IMR-90 (cell line): Measurements from ENCODE around the gene CPEB2. TPM values are rescaled to one million over a fixed set of nuclear protein-coding genes. Genes with fewer than 3 reads are reported as not detected.

ENCODE experiments used
- ATAC-seq: fragments of 200-7000 bp; cut with Tn5 transposase; 2 replicates; pipeline ENCODE4 v1.9.1; 2020; ENCODE audit warnings: low read depth, mild to moderate bottlenecking, moderate library complexity
- BruUV-seq: library from RNA; stranded (reverse); fragments of 400-500 nt; replicated peaks from 2 replicates; lab custom pipeline; 2021; lab: Mats Ljungman, UMichigan
- CTCF ChIA-PET: fragments of 300-600 bp; formaldehyde crosslinking; extraction: SDS; loops from one replicate; lab custom pipeline; 2021; ENCODE audit warnings: antibody characterized with exemption; lab: Yijun Ruan, JAX
- POLR2A ChIA-PET: fragments of 300-600 bp; sonication (Branson Sonifier 250); formaldehyde crosslinking; loops from one replicate; lab custom pipeline; 2022; ENCODE audit warnings: antibody characterized with exemption; ENCODE audit not compliant: unreplicated experiment; lab: Charles Lee
- DNase-seq: peaks from one replicate; pipeline ENCODE4 v3.0.0; 2013
- H2AFZ ChIP-seq: replicated peaks from 2 replicates; pipeline ENCODE3; 2013; ENCODE audit warnings: low read length, mild to moderate bottlenecking; ENCODE audit not compliant: poor library complexity
- H2AK5ac ChIP-seq: 2 replicates; pipeline ENCODE4 v1.6.1; 2013; ENCODE audit warnings: low read depth, low read length, inconsistent platforms
- H2AK9ac ChIP-seq: replicated peaks from 2 replicates; pipeline ENCODE3; 2013; ENCODE audit warnings: mild to moderate bottlenecking, low read depth, low read length, moderate library complexity; ENCODE audit not compliant: poor library complexity
- H2BK120ac ChIP-seq: 2 replicates; pipeline ENCODE4 v1.6.1; 2013; ENCODE audit warnings: low read depth, low read length, inconsistent platforms
- H2BK15ac ChIP-seq: 3 replicates; pipeline ENCODE4 v1.6.1; 2013; ENCODE audit warnings: low read depth, low read length, inconsistent platforms
- H2BK20ac ChIP-seq: 2 replicates; pipeline ENCODE4 v1.6.1; 2013; ENCODE audit warnings: low read depth, mild to moderate bottlenecking, inconsistent platforms, low read length, moderate library complexity
- H2BK5ac ChIP-seq: 2 replicates; pipeline ENCODE4 v1.6.1; 2013; ENCODE audit warnings: mild to moderate bottlenecking, low read depth, low read length, inconsistent platforms; ENCODE audit not compliant: poor library complexity, severe bottlenecking
- H3K14ac ChIP-seq: replicated peaks from 2 replicates; pipeline ENCODE4 v1.6.1; 2013; ENCODE audit warnings: low read depth, low read length, inconsistent platforms
- H3K18ac ChIP-seq: 2 replicates; pipeline ENCODE4 v1.6.1; 2013; ENCODE audit warnings: low read depth, low read length, control low read depth
- H3K23ac ChIP-seq: 2 replicates; pipeline ENCODE4 v1.6.1; 2013; ENCODE audit warnings: low read depth, low read length, inconsistent platforms
- H3K27ac ChIP-seq: 2 replicates; pipeline ENCODE4 v1.5.1; 2013; ENCODE audit warnings: mild to moderate bottlenecking, control low read depth, low read length; ENCODE audit not compliant: insufficient read depth
- H3K27me3 ChIP-seq: 2 replicates; pipeline ENCODE4 v1.6.1; 2013; ENCODE audit warnings: low read length; ENCODE audit not compliant: control insufficient read depth, insufficient read depth
- H3K36me3 ChIP-seq: 2 replicates; pipeline ENCODE4 v1.6.1; 2013; ENCODE audit warnings: low read length, mixed read lengths; ENCODE audit not compliant: control insufficient read depth, insufficient read depth
- H3K4ac ChIP-seq: 2 replicates; pipeline ENCODE4 v1.6.1; 2013; ENCODE audit warnings: low read depth, low read length, inconsistent platforms
- H3K4me1 ChIP-seq: 2 replicates; pipeline ENCODE4 v1.6.1; 2013; ENCODE audit warnings: low read length, mixed read lengths; ENCODE audit not compliant: control insufficient read depth, insufficient read depth
- H3K4me2 ChIP-seq: 2 replicates; pipeline ENCODE4 v1.6.1; 2013; ENCODE audit warnings: low read depth, mild to moderate bottlenecking, control low read depth, low read length, moderate library complexity
- H3K4me3 ChIP-seq: 2 replicates; pipeline ENCODE4 v1.5.1; 2013; ENCODE audit warnings: low read depth, mild to moderate bottlenecking, control low read depth, low read length, moderate library complexity; ENCODE audit not compliant: insufficient read depth
- H3K56ac ChIP-seq: 2 replicates; pipeline ENCODE4 v1.6.1; 2013; ENCODE audit warnings: low read length, inconsistent platforms; ENCODE audit not compliant: insufficient read depth; ENCODE audit errors: extremely low read depth
- H3K79me1 ChIP-seq, 2 experiments: 2 replicates each; pipeline ENCODE4 v1.6.1; 2013; ENCODE audit warnings: low read length in 2 of 2, inconsistent platforms in 1 of 2, low read depth in 1 of 2
- H3K9ac ChIP-seq: 2 replicates; pipeline ENCODE4 v1.6.1; 2013; ENCODE audit warnings: low read depth, low read length, control low read depth
- H3K9me1 ChIP-seq: 2 replicates; pipeline ENCODE4 v1.6.1; 2013; ENCODE audit warnings: low read length, inconsistent platforms; ENCODE audit not compliant: insufficient read depth
- H3K9me3 ChIP-seq: 2 replicates; pipeline ENCODE4 v1.6.1; 2013; ENCODE audit warnings: low read length; ENCODE audit not compliant: control insufficient read depth, insufficient read depth
- H4K20me1 ChIP-seq: 2 replicates; pipeline ENCODE4 v1.6.1; 2013; ENCODE audit warnings: low read length, inconsistent platforms; ENCODE audit not compliant: insufficient read depth
- H4K5ac ChIP-seq: 2 replicates; pipeline ENCODE4 v1.6.1; 2013; ENCODE audit warnings: mild to moderate bottlenecking, low read depth, low read length, control low read depth
- H4K8ac ChIP-seq, 2 experiments: 2 replicates each; pipeline ENCODE4 v1.6.1; 2013; ENCODE audit warnings: low read depth in 2 of 2, low read length in 2 of 2, control low read depth in 1 of 2, inconsistent platforms in 1 of 2
- H4K91ac ChIP-seq: 2 replicates; pipeline ENCODE4 v1.6.1; 2013; ENCODE audit warnings: low read depth, low read length, inconsistent platforms; ENCODE audit not compliant: insufficient read depth
- BHLHE40 ChIP-seq: fragments of 150-350 bp; IDR thresholded peaks from 2 replicates; pipeline ENCODE4 v1.6.1; 2016; ENCODE audit warnings: mild to moderate bottlenecking, low read depth, low read length
- CEBPB ChIP-seq: IDR thresholded peaks from 2 replicates; pipeline ENCODE4 v1.6.1; 2012; ENCODE audit warnings: low read depth, low read length, improper control_type of control experiment
- CHD1 ChIP-seq: IDR thresholded peaks from 2 replicates; pipeline ENCODE4 v1.6.1; 2012; ENCODE audit warnings: low read depth, low read length, improper control_type of control experiment
- CTCF ChIP-seq: conservative IDR thresholded peaks from 2 replicates; pipeline ENCODE4 v1.5.1; 2012; ENCODE audit warnings: mild to moderate bottlenecking, low read depth, low read length, improper control_type of control experiment
- FOS ChIP-seq: fragments of 150-350 bp; IDR thresholded peaks from 2 replicates; pipeline ENCODE4 v1.6.1; 2016; ENCODE audit warnings: low read depth, low read length
- MAFK ChIP-seq: IDR thresholded peaks from 2 replicates; pipeline ENCODE4 v1.6.1; 2012; ENCODE audit warnings: low read depth, low read length, improper control_type of control experiment
- MAZ ChIP-seq: IDR thresholded peaks from 2 replicates; pipeline ENCODE4 v1.6.1; 2012; ENCODE audit warnings: low read depth, mild to moderate bottlenecking, low read length, improper control_type of control experiment, moderate library complexity, borderline replicate concordance
- MXI1 ChIP-seq: IDR thresholded peaks from 2 replicates; pipeline ENCODE4 v1.6.1; 2012; ENCODE audit warnings: low read depth, mild to moderate bottlenecking, low read length, moderate library complexity, borderline replicate concordance
- NFE2L2 ChIP-seq: fragments of 150-350 bp; IDR thresholded peaks from 2 replicates; pipeline ENCODE4 v1.6.1; 2016; ENCODE audit warnings: low read depth, mild to moderate bottlenecking, low read length
- POLR2A ChIP-seq: IDR thresholded peaks from 2 replicates; pipeline ENCODE4 v1.6.1; 2012; ENCODE audit warnings: mild to moderate bottlenecking, low read depth, low read length
- RAD21 ChIP-seq: IDR thresholded peaks from 2 replicates; pipeline ENCODE4 v1.6.1; 2012; ENCODE audit warnings: low read length, improper control_type of control experiment
- RCOR1 ChIP-seq: IDR thresholded peaks from 2 replicates; pipeline ENCODE4 v1.6.1; 2012; ENCODE audit warnings: mild to moderate bottlenecking, low read length, improper control_type of control experiment; ENCODE audit not compliant: insufficient replicate concordance
- RFX5 ChIP-seq: IDR thresholded peaks from 2 replicates; pipeline ENCODE4 v1.8.0; 2012; ENCODE audit warnings: low read depth, mild to moderate bottlenecking, low read length, moderate library complexity
- SMC3 ChIP-seq: fragments of 150-350 bp; IDR thresholded peaks from 2 replicates; pipeline ENCODE4 v1.6.1; 2016; ENCODE audit warnings: low read depth, mild to moderate bottlenecking, antibody characterized with exemption, low read length, moderate library complexity
- USF2 ChIP-seq: fragments of 150-350 bp; IDR thresholded peaks from 2 replicates; pipeline ENCODE4 v1.6.1; 2017; ENCODE audit warnings: mild to moderate bottlenecking, antibody characterized with exemption, low read length, low read depth
- dilution Hi-C: fragments of 300-500 bp; cut with HindIII; formaldehyde crosslinking; loops from one replicate; pipeline ENCODE4 v1.14.3; 2018; ENCODE audit warnings: low sequenced_read_pairs; ENCODE audit not compliant: unreplicated experiment
- in situ Hi-C: fragments of 300-500 bp; cut with MboI; formaldehyde crosslinking; loops from 3 replicates; pipeline ENCODE4 v1.14.3; 2019; ENCODE audit warnings: low sequenced_read_pairs, inconsistent platforms, mixed read lengths
- intact Hi-C: fragments of 100-400 bp; cut with micrococcal nuclease; formaldehyde crosslinking; loops from 2 replicates; pipeline ENCODE4 v1.10.0; 2022
- polyA plus RNA-seq, 3 experiments: library from polyadenylated mRNA; depleted of rRNA; stranded (reverse); fragments of >200 nt; gene quantifications; 2 replicates each; pipeline ENCODE4 v1.2.3, GENCODE V29; 2012; ENCODE audit warnings: low replicate concordance in 1 of 3
- total RNA-seq: library from RNA; depleted of rRNA; stranded (reverse); fragments of >200 nt; gene quantifications from 2 replicates; pipeline ENCODE4 v1.2.3, GENCODE V29; 2012
- TF ChIP-seq, protein P1 (sequence below): fragments of 150-350 bp; IDR thresholded peaks from 2 replicates; pipeline ENCODE4 v1.6.1; 2016; ENCODE audit warnings: low read depth, mild to moderate bottlenecking, low read length, moderate library complexity, borderline replicate concordance

Gene CPEB2
- total and polyA plus RNA-seq, 2 of the 4 experiments (the other 2 are of a cell fraction) = 10.6 to 12.0 TPM

- Histone ChIP-seq H3K23ac (no peak overlapping the region; the same call in 1 of the 2 replicates), H3K9me3 (no peaks in the 10 kb centered on the region), H3K27me3 (no peaks in the 10 kb centered on the region), H2BK120ac (no peak overlapping the region), H3K9ac (no peak overlapping the region), H3K56ac (no peak overlapping the region), H2AK9ac (no peak overlapping the region), H3K36me3 (peaks cover 13% of the 10 kb centered on the region), H2AFZ (no peak overlapping the region), H3K4me2 (no peak overlapping the region; the same call in 1 of the 2 replicates), H2BK15ac (no peak overlapping the region), H3K14ac (no peak overlapping the region), H2AK5ac (no peak overlapping the region), H3K27ac (no peak overlapping the region), H3K4ac (no peak overlapping the region), H3K4me1 (peaks cover 2% of the 10 kb centered on the region; the same call in 1 of the 2 replicates), H4K20me1 (peaks cover 21% of the 10 kb centered on the region), H2BK20ac (no peak overlapping the region), H4K5ac (no peak overlapping the region), H4K91ac (no peak overlapping the region), H4K8ac (no peak overlapping the region), H3K79me1 (peaks cover 0 to 29% of the 10 kb centered on the region in 2 experiments), H2BK5ac (no peak overlapping the region), H3K4me3 (no peak overlapping the region), H3K9me1 (no peaks in the 10 kb centered on the region), H3K18ac (no peak overlapping the region)
- intact Hi-C loops = no loop called here
- POLR2A ChIA-PET = no interaction called here
- BruUV-seq = no TSS peak
- no peak for DNase-seq
- CTCF ChIA-PET = interaction anchor here (0.7 kb wide), 2 partner anchors 39 to 500 kb away, joined by 3 to 4 read pairs; no protein-coding TSS in a partner anchor
- in situ Hi-C loops = loop anchor here (25.0 kb wide), 1 partner anchor 677 kb away; the partner anchor contains the start of gene FAM200B
- dilution Hi-C loops = no loop called here
- TF ChIP-seq MAFK (no peak), MAZ (no peak), CTCF (no peak), USF2 (no peak), CEBPB (no peak), NFE2L2 (no peak), MXI1 (no peak), CHD1 (no peak), RCOR1 (no peak), BHLHE40 (no peak), POLR2A (no peak), SMC3 (no peak), RFX5 (no peak), RAD21 (no peak), FOS (no peak)
- TF ChIP-seq, protein P1, sequence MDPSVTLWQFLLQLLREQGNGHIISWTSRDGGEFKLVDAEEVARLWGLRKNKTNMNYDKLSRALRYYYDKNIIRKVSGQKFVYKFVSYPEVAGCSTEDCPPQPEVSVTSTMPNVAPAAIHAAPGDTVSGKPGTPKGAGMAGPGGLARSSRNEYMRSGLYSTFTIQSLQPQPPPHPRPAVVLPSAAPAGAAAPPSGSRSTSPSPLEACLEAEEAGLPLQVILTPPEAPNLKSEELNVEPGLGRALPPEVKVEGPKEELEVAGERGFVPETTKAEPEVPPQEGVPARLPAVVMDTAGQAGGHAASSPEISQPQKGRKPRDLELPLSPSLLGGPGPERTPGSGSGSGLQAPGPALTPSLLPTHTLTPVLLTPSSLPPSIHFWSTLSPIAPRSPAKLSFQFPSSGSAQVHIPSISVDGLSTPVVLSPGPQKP = no peak
- no peak for ATAC-seq
Observed at GRCh38 chr4:15010038-15010585, 7.8 kb downstream of the CPEB2 start.
